ENCODE measurements around the gene RBM24.

RBM24 gene

DNA sequence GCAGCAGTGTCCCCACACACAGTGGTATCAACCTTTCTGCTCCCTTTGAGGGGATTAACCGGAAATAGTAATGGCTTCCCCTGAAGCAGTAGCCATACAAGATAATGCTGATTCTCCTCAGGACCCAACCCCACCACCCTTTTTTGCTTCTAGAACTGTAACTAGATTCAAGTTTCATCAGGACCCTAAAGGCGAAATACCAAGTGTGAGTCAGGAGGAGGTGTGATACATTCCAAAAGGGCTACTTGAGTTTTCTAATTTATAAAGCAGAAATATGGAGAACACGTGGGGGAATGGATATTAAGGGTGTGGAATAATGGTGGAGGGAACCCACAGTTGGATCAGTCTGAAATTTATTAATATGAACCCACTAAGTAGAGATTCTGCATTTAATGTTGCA is 60.7 kb downstream of the RBM24 start:
- no peak for DNase-seq (ENCODE audit: low read depth in 2 of 2)

DNA sequence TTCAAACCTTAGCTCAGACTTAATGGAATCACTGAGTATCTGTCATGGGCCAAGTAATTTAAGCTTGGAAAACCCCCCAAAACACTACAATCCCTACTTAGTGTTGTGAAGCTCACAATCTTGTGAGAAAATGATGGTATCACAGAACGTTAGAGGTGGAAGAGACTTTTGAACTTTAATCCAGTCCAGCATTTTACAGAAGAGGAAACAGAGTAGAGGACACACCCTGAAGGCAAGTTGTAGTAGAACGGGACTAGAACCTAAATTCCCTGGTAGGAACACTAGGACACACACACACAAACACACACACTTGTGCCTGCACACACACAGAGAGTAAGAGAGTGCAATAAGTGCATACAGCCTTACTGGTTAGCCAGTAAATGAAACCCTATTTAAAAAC is 62.1 kb downstream of the RBM24 start:
- no peak for DNase-seq (ENCODE audit: low read depth in 2 of 2)
